Duodenal mucosa (tissue), 2 donors: ENCODE results near the gene PPP2R1A.
"Not testable (repeated sequence)": the region's sequence is repeated elsewhere in the genome, so short reads cannot be mapped to it uniquely, and the experiment has no call there.

Experiments used
- H3K27ac ChIP-seq: one replicate; pipeline ENCODE4 v1.7.0; 2013; ENCODE audit warnings: low read depth, low read length
- H3K27me3 ChIP-seq, 2 donors: one replicate each; pipeline ENCODE4 v1.7.0; 2013; ENCODE audit warnings: low read length in 2 of 2, control low read depth in 1 of 2; ENCODE audit not compliant: insufficient read depth in 2 of 2, control insufficient read depth in 1 of 2
- H3K36me3 ChIP-seq, 2 donors: one replicate each; pipeline ENCODE4 v1.7.0; 2013; ENCODE audit warnings: low read length in 2 of 2, control low read depth in 1 of 2; ENCODE audit not compliant: insufficient read depth in 2 of 2, control insufficient read depth in 1 of 2
- H3K4me1 ChIP-seq, 2 donors: one replicate each; pipeline ENCODE4 v1.7.0; 2013; ENCODE audit warnings: low read length in 2 of 2, control low read depth in 1 of 2; ENCODE audit not compliant: insufficient read depth in 2 of 2, control insufficient read depth in 1 of 2
- H3K4me3 ChIP-seq, 2 donors: one replicate each; pipeline ENCODE4 v1.7.0; 2013; ENCODE audit warnings: low read length in 2 of 2, low read depth in 1 of 2
- H3K9ac ChIP-seq, 2 donors: one replicate each; pipeline ENCODE4 v1.7.0; 2013; ENCODE audit warnings: low read length in 2 of 2, low read depth in 1 of 2
- H3K9me3 ChIP-seq, 2 donors: one replicate each; pipeline ENCODE4 v1.7.0; 2013; ENCODE audit warnings: low read length in 2 of 2, control low read depth in 1 of 2; ENCODE audit not compliant: control insufficient read depth in 1 of 2

Gene PPP2R1A

DNA sequence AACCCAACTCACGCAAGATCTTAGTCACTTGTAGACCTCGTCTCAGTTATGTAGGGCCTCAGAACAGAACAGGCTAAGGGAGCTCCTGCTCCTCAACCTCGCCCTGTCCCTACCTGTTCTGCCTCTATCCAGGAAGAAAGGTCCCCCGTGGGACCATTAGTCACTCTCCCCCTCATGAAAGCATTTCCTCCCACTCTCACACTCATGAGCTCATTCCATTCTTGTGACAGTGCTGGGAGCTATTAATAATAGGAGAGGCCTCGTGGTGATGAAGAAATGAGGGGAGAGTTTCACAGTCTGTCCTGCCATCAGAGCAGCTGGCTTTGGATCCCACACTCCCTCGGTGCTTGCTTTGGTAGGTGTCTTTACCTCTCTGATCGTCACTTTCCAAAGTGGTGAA lies 10.2 kb downstream of the PPP2R1A start:
- Histone ChIP-seq H3K4me1 (peaks cover 0 to 10% of the 10 kb centered on the region in 2 donors), H3K27me3 (no peaks in the 10 kb centered on the region), H3K9me3 (no peaks in the 10 kb centered on the region), H3K27ac (no peak overlapping the region), H3K4me3 (no peak overlapping the region), H3K36me3 (peaks cover 56 to 84% of the 10 kb centered on the region in 2 donors), H3K9ac (no peak overlapping the region)

DNA sequence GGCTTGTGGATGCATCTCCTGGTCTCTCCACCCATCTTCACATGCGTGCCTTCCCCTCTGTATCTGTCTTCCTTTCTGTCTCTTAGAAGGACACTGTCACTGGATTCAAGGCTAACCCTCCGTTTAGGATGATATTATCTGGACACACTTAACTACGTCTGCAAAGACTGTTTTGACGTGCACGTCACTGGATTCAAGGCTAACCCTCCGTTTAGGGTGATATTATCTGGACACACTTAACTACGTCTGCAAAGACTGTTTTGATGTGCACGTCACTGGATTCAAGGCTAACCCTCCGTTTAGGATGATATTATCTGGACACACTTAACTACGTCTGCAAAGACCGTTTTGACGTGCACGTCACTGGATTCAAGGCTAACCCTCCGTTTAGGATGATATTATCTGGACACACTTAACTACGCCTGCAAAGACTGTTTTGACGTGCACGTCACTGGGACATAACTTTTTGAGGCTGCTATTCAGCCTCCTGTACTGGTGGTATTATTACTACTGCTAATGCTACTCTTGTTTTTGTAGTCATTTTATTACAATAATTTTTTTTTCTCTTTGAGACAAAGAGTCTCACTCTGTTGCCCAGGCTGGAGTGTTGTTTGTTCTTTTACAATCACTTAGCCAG lies 11.0 kb downstream of the PPP2R1A start:
- not testable (repeated sequence) for H3K27ac ChIP-seq, H3K4me3 ChIP-seq, H3K27me3 ChIP-seq, H3K9me3 ChIP-seq, H3K9ac ChIP-seq, H3K4me1 ChIP-seq
- peaks cover 56 to 84% of the 10 kb centered on the region in 2 donors for H3K36me3 ChIP-seq

DNA sequence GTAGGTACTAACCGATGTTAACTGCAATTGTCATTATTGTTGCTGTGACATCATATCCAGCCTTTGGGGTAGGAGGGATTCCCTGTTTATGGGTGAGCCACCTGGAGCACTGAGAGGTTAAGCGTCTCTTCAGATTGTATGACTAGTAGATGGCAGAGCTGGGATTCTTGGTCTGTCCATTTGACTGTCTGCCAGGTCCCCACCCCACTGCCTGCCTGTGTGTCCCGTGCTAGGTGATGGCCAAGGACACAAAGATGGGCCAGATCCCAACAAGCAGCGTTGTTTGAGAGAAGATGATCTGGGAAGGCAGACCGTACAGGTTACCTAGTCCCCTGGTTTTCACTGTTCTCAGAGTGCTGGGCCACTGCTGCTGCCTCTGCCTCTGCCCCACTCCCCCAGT lies 16.6 kb downstream of the PPP2R1A start:
- Histone ChIP-seq H3K36me3 (peaks cover 80 to 94% of the 10 kb centered on the region in 2 donors), H3K9ac (no peak overlapping the region), H3K9me3 (no peaks in the 10 kb centered on the region), H3K4me3 (no peak overlapping the region), H3K4me1 (no peaks in the 10 kb centered on the region), H3K27ac (no peak overlapping the region), H3K27me3 (no peaks in the 10 kb centered on the region)

GRCh38 chr19:52211203-52211602 lies 21.4 kb downstream of the PPP2R1A start:
- H3K4me1 ChIP-seq, result no peaks in the 10 kb centered on the region
- peaks cover 76 to 94% of the 10 kb centered on the region in 2 donors for H3K36me3 ChIP-seq
- no peak overlapping the region for H3K9ac ChIP-seq
- no peaks in the 10 kb centered on the region for H3K9me3 ChIP-seq
- no peaks in the 10 kb centered on the region for H3K27me3 ChIP-seq
- H3K27ac ChIP-seq, result no peak overlapping the region
- H3K4me3 ChIP-seq, result no peak overlapping the region

GRCh38 chr19:52211926-52212571 lies 22.2 kb downstream of the PPP2R1A start:
- H3K36me3 ChIP-seq, result peaks cover 71 to 94% of the 10 kb centered on the region in 2 donors
- no peak overlapping the region for H3K27ac ChIP-seq
- no peaks in the 10 kb centered on the region for H3K4me1 ChIP-seq
- H3K9ac ChIP-seq, result no peak overlapping the region
- H3K4me3 ChIP-seq, result no peak overlapping the region
- H3K9me3 ChIP-seq, result no peaks in the 10 kb centered on the region
- H3K27me3 ChIP-seq, result no peaks in the 10 kb centered on the region

- no peak overlapping the region for H3K9ac ChIP-seq
- no peaks in the 10 kb centered on the region for H3K27me3 ChIP-seq
- H3K4me3 ChIP-seq, result no peak overlapping the region
- H3K36me3 ChIP-seq, result peaks cover 70 to 94% of the 10 kb centered on the region in 2 donors
- H3K4me1 ChIP-seq, result no peaks in the 10 kb centered on the region
- H3K27ac ChIP-seq, result no peak overlapping the region
- H3K9me3 ChIP-seq, result no peaks in the 10 kb centered on the region
These were observed 22.9 kb downstream of the PPP2R1A start for GRCh38 chr19:52212572-52213255.

DNA sequence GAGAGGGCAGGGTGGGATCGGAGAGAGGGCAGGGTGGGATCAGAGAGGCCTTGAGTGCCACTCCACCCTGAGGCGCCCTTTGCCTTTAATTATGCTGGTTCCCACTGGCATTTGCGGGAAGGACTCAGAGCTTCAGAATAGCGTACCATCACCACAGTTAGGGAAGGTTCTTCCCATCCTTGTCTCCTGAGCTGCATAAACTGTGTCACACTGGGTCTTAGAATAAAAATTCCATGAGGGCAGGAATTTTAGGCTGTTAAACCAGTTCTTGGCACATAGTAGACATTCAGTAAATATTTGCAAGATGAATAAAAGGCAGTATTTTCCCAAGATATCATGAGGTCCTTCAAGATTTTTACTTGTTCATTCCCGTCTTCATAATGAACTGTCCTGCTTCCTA lies 24.4 kb downstream of the PPP2R1A start:
- Histone ChIP-seq H3K4me3 (no peak overlapping the region), H3K4me1 (no peaks in the 10 kb centered on the region), H3K36me3 (peaks cover 69 to 98% of the 10 kb centered on the region in 2 donors), H3K27me3 (no peaks in the 10 kb centered on the region), H3K9me3 (no peaks in the 10 kb centered on the region), H3K27ac (no peak overlapping the region), H3K9ac (no peak overlapping the region)

GRCh38 chr19:52216401-52216800 lies 26.5 kb downstream of the PPP2R1A start:
- H3K36me3 ChIP-seq, result peaks cover 75 to 100% of the 10 kb centered on the region in 2 donors
- H3K9me3 ChIP-seq, result no peaks in the 10 kb centered on the region
- H3K9ac ChIP-seq, result no peak overlapping the region
- H3K27ac ChIP-seq, result no peak overlapping the region
- no peaks in the 10 kb centered on the region for H3K4me1 ChIP-seq
- H3K4me3 ChIP-seq, result no peak overlapping the region
- H3K27me3 ChIP-seq, result no peaks in the 10 kb centered on the region

DNA sequence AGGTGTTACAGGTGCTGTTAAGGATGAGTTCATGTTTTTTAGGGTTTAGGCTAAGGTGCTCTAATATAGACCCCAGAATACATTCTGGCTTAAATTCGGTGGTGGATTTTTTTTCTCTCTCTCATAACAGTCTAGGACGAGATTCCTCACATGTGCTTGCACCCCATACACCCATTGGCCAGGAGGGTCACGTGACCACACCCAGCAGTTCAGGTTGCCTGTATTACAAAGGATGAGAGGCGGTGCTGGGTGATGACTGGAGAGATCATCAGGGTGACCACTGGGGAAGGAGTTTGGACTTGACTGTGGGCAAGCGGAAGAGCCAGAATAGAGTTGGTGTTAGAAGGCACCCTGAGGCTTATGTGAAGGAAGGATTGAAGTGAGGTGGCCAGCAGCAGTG lies 27.7 kb downstream of the PPP2R1A start:
- H3K36me3 ChIP-seq, result peaks cover 72 to 100% of the 10 kb centered on the region in 2 donors
- no peaks in the 10 kb centered on the region for H3K4me1 ChIP-seq
- H3K27ac ChIP-seq, result no peak overlapping the region
- H3K27me3 ChIP-seq, result no peaks in the 10 kb centered on the region
- H3K4me3 ChIP-seq, result no peak overlapping the region
- H3K9ac ChIP-seq, result no peak overlapping the region
- H3K9me3 ChIP-seq, result no peaks in the 10 kb centered on the region

GRCh38 chr19:52219611-52220010 lies 29.8 kb downstream of the PPP2R1A start:
- Histone ChIP-seq H3K27ac (no peak overlapping the region), H3K4me1 (no peaks in the 10 kb centered on the region), H3K36me3 (peaks cover 75 to 100% of the 10 kb centered on the region in 2 donors), H3K4me3 (no peak overlapping the region), H3K27me3 (no peaks in the 10 kb centered on the region), H3K9ac (no peak overlapping the region), H3K9me3 (no peaks in the 10 kb centered on the region)
